OCI-LY7 (cell line): ENCODE measurements around the gene CCDC179. TPM values are rescaled to one million over a fixed set of nuclear protein-coding genes. Genes with fewer than 3 reads are reported as not detected.

ENCODE experiments used
- BruUV-seq: library from RNA; stranded (reverse); fragments of 400-500 nt; replicated peaks from 2 replicates; lab custom pipeline; 2021; lab: Mats Ljungman, UMichigan
- CTCF ChIA-PET: fragments of 300-600 bp; sonication (Branson Sonifier 250); formaldehyde crosslinking; loops from one replicate; lab custom pipeline; 2022; ENCODE audit warnings: antibody characterized with exemption; ENCODE audit not compliant: unreplicated experiment; lab: Charles Lee
- POLR2A ChIA-PET: fragments of 300-600 bp; sonication (Branson Sonifier 250); formaldehyde crosslinking; loops from one replicate; lab custom pipeline; 2022; ENCODE audit warnings: antibody characterized with exemption; lab: Charles Lee
- DNase-seq: peaks from one replicate; pipeline ENCODE4 v3.0.0-alpha.2; 2015; ENCODE audit warnings: low spot score
- H2AFZ ChIP-seq: fragments of 200-600 bp; sonication (generic), shearing (Covaris generic); 2 replicates; pipeline ENCODE4 v1.6.1; 2014; ENCODE audit warnings: mild to moderate bottlenecking, antibody characterized with exemption, low read length, moderate library complexity
- H3K27ac ChIP-seq: fragments of 200-600 bp; sonication (generic); 2 replicates; pipeline ENCODE4 v1.5.1; 2014; ENCODE audit warnings: mixed run types, low read depth, mild to moderate bottlenecking, moderate library complexity, low read length, inconsistent platforms; ENCODE audit not compliant: poor library complexity, severe bottlenecking
- H3K36me3 ChIP-seq: fragments of 200-600 bp; sonication (generic); 2 replicates; pipeline ENCODE4 v1.6.1; 2014; ENCODE audit warnings: mild to moderate bottlenecking, antibody characterized with exemption, low read length, moderate library complexity, mixed read lengths; ENCODE audit not compliant: insufficient read depth
- H3K4me1 ChIP-seq: fragments of 200-600 bp; sonication (generic); 2 replicates; pipeline ENCODE4 v1.5.1; 2014; ENCODE audit warnings: mild to moderate bottlenecking, low read length; ENCODE audit not compliant: insufficient read depth, poor library complexity, severe bottlenecking
- H3K4me2 ChIP-seq: fragments of 200-600 bp; sonication (generic); 2 replicates; pipeline ENCODE4 v1.6.1; 2014; ENCODE audit warnings: mild to moderate bottlenecking, low read length
- H3K4me3 ChIP-seq: fragments of 200-600 bp; sonication (generic); 2 replicates; pipeline ENCODE4 v1.5.1; 2014; ENCODE audit warnings: mild to moderate bottlenecking, low read depth, low read length; ENCODE audit not compliant: poor library complexity, severe bottlenecking
- H3K79me2 ChIP-seq: fragments of 200-600 bp; sonication (generic); 2 replicates; pipeline ENCODE4 v1.6.1; 2016; ENCODE audit warnings: low read depth, mild to moderate bottlenecking, low read length, moderate library complexity, mixed read lengths; ENCODE audit not compliant: insufficient read depth
- H3K9me2 ChIP-seq: fragments of 200-600 bp; sonication (generic); 2 replicates; pipeline ENCODE4 v1.6.1; 2016; ENCODE audit warnings: mild to moderate bottlenecking, low read length, mixed read lengths; ENCODE audit not compliant: insufficient read depth
- H3K9me3 ChIP-seq: fragments of 200-600 bp; sonication (generic); 2 replicates; pipeline ENCODE4 v1.6.1; 2014; ENCODE audit warnings: mild to moderate bottlenecking, mixed run types, low read length, mixed read lengths
- H4K20me1 ChIP-seq: fragments of 200-600 bp; sonication (generic); 2 replicates; pipeline ENCODE4 v1.6.1; 2014; ENCODE audit warnings: mild to moderate bottlenecking, antibody characterized with exemption, low read length, moderate library complexity, mixed read lengths; ENCODE audit not compliant: insufficient read depth
- EZH2phosphoT487 ChIP-seq: fragments of 200-600 bp; sonication (generic); IDR thresholded peaks from 2 replicates; pipeline ENCODE4 v1.6.1; 2018; ENCODE audit warnings: low read depth, borderline replicate concordance, mild to moderate bottlenecking, mixed run types, antibody characterized with exemption, low read length, moderate library complexity, mixed read lengths
- intact Hi-C: fragments of 100-400 bp; cut with micrococcal nuclease; formaldehyde crosslinking; loops from one replicate; pipeline ENCODE4 v1.10.0; 2022; ENCODE audit not compliant: unreplicated experiment
- total RNA-seq, 2 experiments: library from RNA; depleted of rRNA in 1 of 2; stranded (reverse); fragments of >200 nt in 1 of 2; shearing (Covaris generic) in 1 of 2; gene quantifications; 2 replicates each; pipeline ENCODE4 v1.2.3, GENCODE V29; 2014 to 2022
- TF ChIP-seq, protein P1 (sequence below): fragments of 200-600 bp; sonication (generic); conservative IDR thresholded peaks from 2 replicates; pipeline ENCODE4 v1.5.1; 2014; ENCODE audit warnings: mild to moderate bottlenecking, antibody characterized with exemption, low read length, moderate library complexity, mixed read lengths

Gene CCDC179
- total RNA-seq, 2 experiments from 2014 or later: not detected

GRCh38 chr11:22884217-22884616 is 23.9 kb upstream of the CCDC179 start:
- H3K27ac ChIP-seq: no peak overlapping the region
- H2AFZ ChIP-seq: no peak overlapping the region
- no peaks in the 10 kb centered on the region for H3K9me3 ChIP-seq
- CTCF ChIA-PET: no interaction called here
- H3K4me1 ChIP-seq: no peaks in the 10 kb centered on the region
- no peak for TF ChIP-seq EZH2phosphoT487
- TF ChIP-seq, protein P1, sequence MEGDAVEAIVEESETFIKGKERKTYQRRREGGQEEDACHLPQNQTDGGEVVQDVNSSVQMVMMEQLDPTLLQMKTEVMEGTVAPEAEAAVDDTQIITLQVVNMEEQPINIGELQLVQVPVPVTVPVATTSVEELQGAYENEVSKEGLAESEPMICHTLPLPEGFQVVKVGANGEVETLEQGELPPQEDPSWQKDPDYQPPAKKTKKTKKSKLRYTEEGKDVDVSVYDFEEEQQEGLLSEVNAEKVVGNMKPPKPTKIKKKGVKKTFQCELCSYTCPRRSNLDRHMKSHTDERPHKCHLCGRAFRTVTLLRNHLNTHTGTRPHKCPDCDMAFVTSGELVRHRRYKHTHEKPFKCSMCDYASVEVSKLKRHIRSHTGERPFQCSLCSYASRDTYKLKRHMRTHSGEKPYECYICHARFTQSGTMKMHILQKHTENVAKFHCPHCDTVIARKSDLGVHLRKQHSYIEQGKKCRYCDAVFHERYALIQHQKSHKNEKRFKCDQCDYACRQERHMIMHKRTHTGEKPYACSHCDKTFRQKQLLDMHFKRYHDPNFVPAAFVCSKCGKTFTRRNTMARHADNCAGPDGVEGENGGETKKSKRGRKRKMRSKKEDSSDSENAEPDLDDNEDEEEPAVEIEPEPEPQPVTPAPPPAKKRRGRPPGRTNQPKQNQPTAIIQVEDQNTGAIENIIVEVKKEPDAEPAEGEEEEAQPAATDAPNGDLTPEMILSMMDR: no peak
- H3K4me2 ChIP-seq: no peak overlapping the region
- H3K4me3 ChIP-seq: no peak overlapping the region
- H3K36me3 ChIP-seq: no peaks in the 10 kb centered on the region
- intact Hi-C loops: no loop called here
- no peaks in the 10 kb centered on the region for H4K20me1 ChIP-seq
- H3K9me2 ChIP-seq: no peaks in the 10 kb centered on the region
- no TSS peak for BruUV-seq
- no peak for DNase-seq
- no peaks in the 10 kb centered on the region for H3K79me2 ChIP-seq
- POLR2A ChIA-PET: interaction anchor here (1.3 kb wide), 1 partner anchor 13 kb away, joined by 4 read pairs; no protein-coding TSS in a partner anchor

GRCh38 chr11:22879630-22880029 is 19.4 kb upstream of the CCDC179 start:
- H3K4me2 ChIP-seq: no peak overlapping the region
- H3K4me1 ChIP-seq: no peaks in the 10 kb centered on the region
- no peaks in the 10 kb centered on the region for H4K20me1 ChIP-seq
- H3K79me2 ChIP-seq: no peaks in the 10 kb centered on the region
- ChIA-PET POLR2A (no interaction called here), CTCF (no interaction called here)
- H3K4me3 ChIP-seq: no peak overlapping the region
- H2AFZ ChIP-seq: no peak overlapping the region
- H3K9me2 ChIP-seq: no peaks in the 10 kb centered on the region
- TF ChIP-seq EZH2phosphoT487: no peak
- TF ChIP-seq, protein P1: no peak
- intact Hi-C loops: no loop called here
- no peaks in the 10 kb centered on the region for H3K9me3 ChIP-seq
- H3K27ac ChIP-seq: no peak overlapping the region
- DNase-seq: no peak
- no peaks in the 10 kb centered on the region for H3K36me3 ChIP-seq
- BruUV-seq: no TSS peak

DNA sequence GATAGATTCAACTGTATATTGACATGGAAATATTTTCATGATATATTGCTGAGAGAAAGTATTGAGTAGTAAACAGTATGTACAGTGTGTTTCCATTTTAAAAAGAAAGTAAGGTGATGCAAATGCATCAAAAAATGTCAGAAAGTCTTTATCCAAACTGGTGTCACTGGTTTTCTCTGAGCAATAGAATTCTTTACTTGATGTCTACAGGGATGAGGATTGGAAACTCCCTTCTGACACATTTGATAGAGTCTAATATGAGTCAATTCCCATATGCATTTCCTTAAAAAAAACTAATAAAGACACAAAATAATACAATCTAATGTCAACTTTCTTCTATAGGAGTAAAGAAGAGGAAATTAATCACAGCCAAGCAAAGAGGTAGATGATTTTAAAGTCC is 18.3 kb upstream of the CCDC179 start:
- Histone ChIP-seq H3K4me1 (no peaks in the 10 kb centered on the region), H3K9me3 (no peaks in the 10 kb centered on the region), H4K20me1 (no peaks in the 10 kb centered on the region), H3K9me2 (no peaks in the 10 kb centered on the region), H2AFZ (no peak overlapping the region), H3K79me2 (no peaks in the 10 kb centered on the region), H3K4me3 (no peak overlapping the region), H3K27ac (no peak overlapping the region), H3K4me2 (no peak overlapping the region), H3K36me3 (no peaks in the 10 kb centered on the region)
- ChIA-PET CTCF (no interaction called here), POLR2A (interaction anchor here (0.9 kb wide), 1 partner anchor 42 kb away, joined by 4 read pairs; no protein-coding TSS in a partner anchor)
- BruUV-seq: no TSS peak
- TF ChIP-seq EZH2phosphoT487: no peak
- TF ChIP-seq, protein P1: no peak
- intact Hi-C loops: no loop called here
- DNase-seq: no peak
